Stimulated activated CD8-positive, alpha-beta memory T cell treated with anti-CD3 and anti-CD28 coated beads, Interleukin-4, amount 100 ng/mL, for 4 hours (primary cell): ENCODE data around the gene SELENOF.
"Not testable (repeated sequence)": the region's sequence is repeated elsewhere in the genome, so short reads cannot be mapped to it uniquely, and the experiment has no call there.

Source experiments
- DNase-seq, 2 donors: peaks; one replicate each; pipeline ENCODE4 v3.0.0-alpha.2; 2020; ENCODE audit warnings: low read depth in 2 of 2, low spot score in 1 of 2

SELENOF gene

GRCh38 chr1:86819970-86820369 is 94.0 kb downstream of the SELENOF start:
- not testable (repeated sequence) for DNase-seq

GRCh38 chr1:86817246-86817826 is 96.6 kb downstream of the SELENOF start:
- DNase-seq = not testable (repeated sequence)

DNA sequence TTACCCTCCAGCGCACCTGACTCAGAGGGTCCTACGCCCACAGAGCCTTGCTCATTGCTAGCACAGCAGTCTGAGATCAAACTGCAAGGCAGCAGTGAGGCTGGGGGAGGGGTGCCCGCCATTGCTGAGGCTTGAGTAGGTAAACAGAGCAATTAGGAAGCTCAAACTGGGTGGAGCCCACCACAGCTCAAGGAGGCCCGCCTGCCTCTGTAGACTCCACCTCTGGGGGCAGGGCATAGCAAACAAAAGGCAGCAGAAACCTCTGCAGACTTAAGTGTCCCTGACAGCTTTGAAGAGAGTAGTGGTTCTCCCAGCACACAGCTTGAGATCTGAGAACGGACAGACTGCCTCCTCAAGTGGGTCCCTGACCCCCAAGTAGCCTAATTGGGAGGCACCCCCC is 99.8 kb downstream of the SELENOF start:
- not testable (repeated sequence) for DNase-seq
